D341Med (cell line): Measurements from ENCODE around the gene RPP30.
"Not testable (repeated sequence)": the region's sequence is repeated elsewhere in the genome, so short reads cannot be mapped to it uniquely, and the experiment has no call there.

Source experiments
- DNase-seq: peaks from one replicate; pipeline ENCODE4 v3.0.0; 2012; ENCODE audit warnings: low spot score

RPP30 gene

DNA sequence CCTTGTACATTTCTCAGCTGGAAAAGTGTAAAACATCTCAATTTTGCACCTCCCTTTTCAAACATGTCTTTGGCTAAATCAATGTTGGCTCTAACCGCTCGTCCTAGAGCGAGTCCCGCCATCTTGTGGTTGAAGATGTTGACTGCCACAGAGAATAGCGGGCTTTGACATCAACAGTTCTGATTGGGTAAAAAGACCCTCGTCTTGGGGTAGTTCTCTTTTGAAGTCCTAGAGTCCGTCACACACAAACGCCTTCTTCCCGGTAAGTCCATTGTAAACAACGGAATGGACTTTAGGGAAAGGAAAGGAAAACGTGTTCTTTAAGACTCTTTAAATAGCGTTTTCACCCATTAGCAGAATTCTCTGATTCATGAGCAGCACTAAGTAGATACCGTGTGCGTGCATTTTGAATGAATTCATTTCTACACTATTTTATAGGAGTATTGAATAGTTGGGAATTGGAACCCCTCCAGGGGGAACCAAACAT is 452 bp upstream of the RPP30 start:
- DNase-seq: peak; percentile 23

DNA sequence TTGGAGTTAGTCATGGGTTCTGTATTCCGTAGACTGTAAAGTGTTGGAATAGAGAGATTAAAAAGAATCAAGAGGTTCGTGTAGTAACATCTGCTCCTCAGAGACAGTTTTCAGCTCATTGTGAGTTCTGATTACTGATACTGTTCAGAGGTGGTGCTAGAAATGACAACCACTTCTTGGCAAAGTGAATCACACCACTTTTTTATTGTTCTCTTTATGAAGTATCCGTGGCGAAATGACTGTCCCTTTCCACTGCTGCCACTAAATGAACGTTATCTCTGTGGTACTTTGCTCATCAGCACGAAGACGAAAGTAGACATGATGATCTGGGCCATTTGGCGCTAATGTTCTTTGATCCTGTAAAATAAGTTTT is 860 bp downstream of the RPP30 start:
- DNase-seq: no peak

DNA sequence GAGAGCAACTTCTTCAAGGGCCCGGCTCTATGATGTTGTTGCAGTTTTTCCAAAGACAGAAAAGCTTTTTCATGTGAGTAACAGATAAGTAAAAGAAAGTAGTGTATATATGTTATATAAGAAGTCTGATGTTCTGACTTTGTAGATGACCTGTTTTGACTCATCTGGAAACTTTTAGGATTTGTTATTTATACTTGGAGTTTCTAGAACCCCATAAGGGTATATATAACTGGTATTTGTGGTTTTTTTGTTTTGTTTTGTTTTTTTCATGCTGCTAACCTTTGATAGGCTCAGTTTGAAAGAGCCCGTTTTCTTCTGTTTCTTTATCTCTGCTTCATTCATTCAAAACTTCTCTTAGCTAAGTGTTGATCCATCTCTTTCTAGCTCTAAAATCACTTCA is 7.3 kb downstream of the RPP30 start:
- no peak for DNase-seq

DNA sequence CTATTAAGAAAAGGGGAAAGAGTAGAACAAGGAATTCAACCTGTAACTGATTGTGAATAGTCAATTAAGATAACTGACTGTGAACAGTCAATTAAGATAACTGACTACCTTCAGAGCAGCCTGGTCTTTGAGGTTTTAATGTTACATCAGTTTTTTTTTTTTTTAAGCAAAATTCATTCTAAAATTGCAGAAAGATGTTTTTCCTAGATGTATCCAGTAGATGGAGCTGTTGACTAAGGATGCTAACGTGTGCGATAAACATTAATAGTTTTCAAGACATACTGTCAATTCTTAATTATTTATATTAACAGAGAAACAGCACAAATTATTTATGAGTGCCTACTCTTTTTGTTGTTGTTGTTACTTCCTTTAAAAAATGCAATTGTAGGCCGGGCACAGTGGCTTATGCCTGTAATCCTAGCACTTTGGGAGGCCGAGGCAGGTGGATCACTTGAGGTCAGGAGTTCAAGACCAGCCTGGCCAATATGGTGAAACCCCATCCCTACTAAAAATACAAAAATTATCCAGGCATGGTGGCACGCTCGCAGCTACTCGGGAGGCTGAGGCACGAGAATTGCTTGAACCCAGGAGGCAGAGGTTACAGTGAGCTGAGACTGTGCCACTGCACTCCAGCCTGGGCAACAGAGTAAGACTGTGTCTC is 8.4 kb downstream of the RPP30 start:
- not testable (repeated sequence) for DNase-seq

- DNase-seq: no peak
Observed at GRCh38 chr10:90884431-90884830, 12.7 kb downstream of the RPP30 start.

DNA sequence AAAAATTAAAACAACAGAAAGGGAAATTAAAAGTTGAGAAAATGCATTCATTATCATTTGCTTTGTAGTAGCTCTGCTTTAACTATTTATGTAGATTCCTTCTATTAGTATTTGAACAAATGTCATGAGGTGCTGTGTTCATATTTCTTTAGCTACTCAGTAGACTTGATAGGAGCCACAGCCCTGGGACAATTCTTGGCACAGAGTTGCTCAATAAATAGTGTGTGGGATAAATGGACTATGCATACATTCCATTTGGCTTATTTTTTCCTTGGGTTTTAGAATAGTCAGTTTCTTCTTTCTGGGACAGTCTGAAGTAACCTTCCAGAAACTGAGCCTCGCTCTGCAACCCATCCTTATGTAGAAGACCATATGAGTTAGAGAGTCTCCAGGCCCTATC is 13.4 kb downstream of the RPP30 start:
- DNase-seq: no peak

GRCh38 chr10:90887555-90887954 is 15.8 kb downstream of the RPP30 start:
- DNase-seq: no peak

- DNase-seq: no peak
Observed at GRCh38 chr10:90888387-90888786, 16.6 kb downstream of the RPP30 start.

- DNase-seq: no peak
Observed at GRCh38 chr10:90889636-90890035, 17.9 kb downstream of the RPP30 start.

DNA sequence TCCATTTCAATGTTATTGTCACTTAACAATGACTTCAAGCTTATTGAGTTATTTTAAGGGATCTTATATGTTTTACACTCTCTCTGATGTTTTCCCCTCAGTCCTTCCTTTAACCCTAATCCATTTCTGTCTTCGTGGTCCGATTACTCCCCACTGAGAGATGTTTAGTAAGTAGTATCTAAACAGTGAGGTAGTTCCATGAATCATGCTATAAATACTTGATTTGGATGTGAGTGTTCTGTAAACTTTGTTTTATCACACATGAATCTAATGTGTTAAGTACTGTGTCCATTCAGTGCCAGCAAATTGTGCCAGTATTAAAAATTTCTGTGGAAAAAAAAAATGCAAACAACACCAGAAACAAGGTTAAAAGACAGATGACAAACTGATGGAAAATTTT is 18.6 kb downstream of the RPP30 start:
- DNase-seq: no peak

DNA sequence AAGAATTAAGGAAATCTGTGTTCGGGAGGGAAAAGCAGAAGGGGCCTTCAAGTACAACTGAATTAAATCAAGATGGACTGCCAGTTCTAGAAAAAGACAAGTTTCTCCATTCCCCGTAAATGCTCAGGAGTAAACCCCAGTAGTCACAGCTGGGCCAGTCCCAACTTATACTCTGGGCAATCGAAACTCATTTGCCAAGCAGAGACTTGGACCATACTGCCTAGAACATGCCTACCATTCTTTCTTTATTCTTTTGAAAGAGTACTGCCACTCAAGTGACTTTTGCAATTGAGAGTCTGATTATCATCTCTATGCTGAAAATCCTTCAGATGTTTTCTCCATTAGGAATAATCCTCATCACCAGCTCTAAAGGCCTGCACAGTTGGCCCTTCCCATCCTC is 21.4 kb downstream of the RPP30 start:
- no peak for DNase-seq

- DNase-seq: not testable (repeated sequence)
Observed at GRCh38 chr10:90896916-90897315, 25.1 kb downstream of the RPP30 start.

GRCh38 chr10:90905925-90906324 is 34.2 kb downstream of the RPP30 start:
- no peak for DNase-seq

- no peak for DNase-seq
Observed at GRCh38 chr10:90906596-90906995, 34.8 kb downstream of the RPP30 start.

DNA sequence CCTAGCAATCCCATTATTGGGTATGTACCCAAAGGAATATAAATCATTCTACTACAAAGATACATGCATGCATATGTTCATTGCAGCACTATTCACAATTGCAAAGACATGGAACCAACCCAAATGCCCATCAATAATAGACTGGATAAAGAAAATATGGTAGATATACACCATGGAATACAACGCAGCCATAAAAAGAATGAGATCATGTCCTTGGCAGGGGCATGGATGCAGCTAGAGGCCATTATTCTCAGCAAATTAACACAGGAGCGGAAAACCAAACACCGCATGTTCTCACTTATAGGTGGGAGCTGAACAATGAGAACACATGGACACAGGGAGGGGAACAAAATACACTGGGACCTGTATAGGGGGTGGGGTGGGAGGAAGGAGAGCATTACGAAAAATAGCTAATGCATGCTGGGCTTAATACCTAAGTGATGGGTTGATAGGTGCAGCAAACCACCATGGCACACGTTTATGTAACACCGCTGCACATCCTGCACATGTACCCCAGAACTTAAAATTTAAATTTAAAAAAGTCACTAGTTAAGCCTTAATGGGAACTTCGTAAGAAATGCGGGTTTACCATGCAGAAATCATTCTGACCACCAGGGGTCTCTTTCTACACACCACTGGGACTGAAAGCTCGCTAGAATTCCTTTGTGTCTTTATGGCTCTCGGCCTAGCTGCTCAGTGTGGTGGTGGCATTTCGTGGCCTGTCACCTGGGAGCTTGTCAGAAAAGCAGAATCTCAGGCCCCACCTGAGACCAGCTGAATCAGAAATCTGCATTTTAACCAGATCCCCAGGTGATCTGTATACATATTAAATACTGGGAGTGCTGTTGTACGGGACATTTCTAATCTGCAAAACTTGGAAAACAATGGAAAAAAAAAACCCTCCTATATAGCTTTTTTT is 39.6 kb downstream of the RPP30 start:
- peak; percentile 54 for DNase-seq

DNA sequence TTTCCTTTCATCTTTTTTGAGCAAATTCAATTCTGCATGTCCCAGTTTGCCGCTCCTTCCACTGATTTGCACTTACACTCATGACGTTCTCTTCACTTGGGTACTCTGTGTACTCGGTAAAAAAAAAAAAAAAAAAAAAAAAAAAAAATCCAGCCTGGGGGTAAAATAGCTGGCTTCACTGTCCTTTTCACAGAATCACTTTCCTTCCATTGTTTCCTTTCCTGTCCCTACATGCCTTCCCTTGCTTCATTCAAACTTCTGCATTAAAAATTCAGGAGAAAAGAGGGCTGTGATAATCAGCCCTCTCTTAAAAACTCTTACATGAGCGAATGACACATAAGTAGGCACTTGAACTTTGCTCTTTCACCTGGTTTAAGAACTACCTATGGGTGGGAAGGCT is 40.4 kb downstream of the RPP30 start:
- DNase-seq: no peak

- DNase-seq: no peak
Observed at GRCh38 chr10:90912854-90913479, 41.2 kb downstream of the RPP30 start.

- no peak for DNase-seq
Observed at GRCh38 chr10:90913774-90914420, 42.1 kb downstream of the RPP30 start.

DNA sequence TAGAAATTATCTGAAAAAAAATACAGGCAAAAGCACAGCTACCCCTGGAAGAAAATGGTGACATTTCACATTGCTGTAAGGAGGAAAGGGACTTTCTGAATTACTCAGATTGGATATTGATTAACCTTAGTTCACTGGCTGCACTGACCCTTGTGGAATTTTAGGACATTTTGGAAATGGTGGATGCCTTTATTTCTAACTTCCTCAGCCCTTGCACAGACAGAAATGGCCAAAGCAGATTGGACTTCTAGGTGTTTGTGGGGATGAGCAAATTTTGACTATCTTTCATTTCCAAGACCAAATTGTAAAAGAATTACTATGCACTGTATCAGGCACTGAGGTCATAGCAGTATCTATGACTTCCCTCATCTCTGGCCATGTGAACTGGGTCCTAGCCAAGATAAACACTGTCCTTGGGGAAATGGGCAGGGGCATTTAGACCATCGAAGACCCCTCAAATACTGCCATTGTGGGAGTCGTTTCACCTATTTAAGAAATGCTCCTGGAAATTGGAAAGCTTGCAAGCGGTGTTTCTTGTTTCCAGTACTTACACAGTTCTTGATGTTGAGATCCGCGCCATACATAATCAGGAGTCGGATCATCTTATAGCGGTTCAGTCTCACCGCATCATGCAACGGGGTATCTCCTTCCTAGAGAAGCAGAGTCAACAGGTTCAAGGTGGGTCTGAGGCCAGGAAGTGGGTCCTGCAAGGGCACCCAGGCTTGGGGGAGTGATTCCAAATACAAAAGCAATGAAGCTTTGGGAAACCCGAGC is 43.4 kb downstream of the RPP30 start:
- no peak for DNase-seq

GRCh38 chr10:90915766-90916075 is 43.9 kb downstream of the RPP30 start:
- no peak for DNase-seq

GRCh38 chr10:90916392-90917237 is 44.8 kb downstream of the RPP30 start:
- no peak for DNase-seq
